ELR (cell line): ENCODE measurements around the gene SECISBP2L.
A peak's percentile ranks its signal among the peaks of the same experiment; 100 is the strongest.

ENCODE experiments used
- DNase-seq: peaks from one replicate; pipeline ENCODE4 v3.0.0-alpha.2; 2015; ENCODE audit warnings: low read depth

The SECISBP2L gene

DNA sequence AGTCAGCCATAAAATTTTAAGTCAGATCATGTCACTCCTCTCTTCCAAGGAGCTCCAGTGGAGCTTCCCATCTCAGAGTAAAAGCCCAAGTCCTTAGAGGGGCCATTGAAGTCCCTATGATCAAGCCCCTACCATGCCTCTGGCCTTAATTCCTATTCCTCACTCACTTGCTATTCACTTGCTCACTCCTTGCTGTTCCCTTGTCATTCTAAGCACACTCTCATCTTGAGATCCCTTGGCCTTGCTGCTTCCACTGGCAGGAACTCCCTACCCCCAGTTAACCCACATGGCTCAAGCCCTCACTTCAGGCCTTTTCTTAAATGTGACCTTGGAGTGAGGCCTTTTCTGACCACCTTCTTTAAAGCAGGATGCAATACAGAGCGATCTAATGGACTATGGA is 12.3 kb upstream of the SECISBP2L start:
- no peak for DNase-seq

DNA sequence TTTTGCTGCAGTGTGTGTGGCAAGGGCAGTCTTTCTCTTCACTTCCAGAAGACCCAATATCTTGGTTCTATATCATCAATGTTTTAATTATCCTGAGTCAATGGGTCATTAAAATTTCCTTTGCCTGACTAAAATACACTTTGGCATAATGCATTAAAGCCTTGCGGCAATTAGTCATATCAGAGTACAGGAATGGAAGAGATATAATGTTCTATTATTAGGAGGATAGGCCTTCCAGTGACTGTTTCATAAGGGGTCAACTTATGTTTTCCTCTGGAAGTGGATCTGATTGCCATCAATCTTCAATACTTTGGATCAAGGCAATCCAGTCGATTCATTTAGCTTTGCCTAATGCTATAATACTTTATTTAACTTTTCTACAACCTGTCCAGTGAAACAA is 9.4 kb upstream of the SECISBP2L start:
- no peak for DNase-seq

DNA sequence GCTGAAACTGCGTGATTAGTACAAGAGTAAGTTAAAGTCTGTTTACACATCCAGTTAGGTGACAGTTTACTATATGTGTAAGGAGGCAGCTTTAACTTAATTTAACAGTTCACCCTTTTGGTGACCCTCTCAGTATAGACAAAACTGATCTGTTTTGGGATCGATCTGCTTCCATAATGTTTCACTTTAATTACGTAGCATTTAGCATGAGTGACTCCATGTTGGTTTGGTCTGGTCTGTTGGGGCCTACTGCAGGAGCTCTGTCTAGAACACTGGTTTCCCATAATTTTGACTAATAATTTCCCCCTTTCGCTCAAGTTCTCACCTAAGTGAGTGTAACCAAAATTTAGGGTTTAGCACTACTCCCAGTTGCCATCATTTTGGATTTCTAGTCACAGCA is 6.4 kb upstream of the SECISBP2L start:
- DNase-seq = no peak

DNA sequence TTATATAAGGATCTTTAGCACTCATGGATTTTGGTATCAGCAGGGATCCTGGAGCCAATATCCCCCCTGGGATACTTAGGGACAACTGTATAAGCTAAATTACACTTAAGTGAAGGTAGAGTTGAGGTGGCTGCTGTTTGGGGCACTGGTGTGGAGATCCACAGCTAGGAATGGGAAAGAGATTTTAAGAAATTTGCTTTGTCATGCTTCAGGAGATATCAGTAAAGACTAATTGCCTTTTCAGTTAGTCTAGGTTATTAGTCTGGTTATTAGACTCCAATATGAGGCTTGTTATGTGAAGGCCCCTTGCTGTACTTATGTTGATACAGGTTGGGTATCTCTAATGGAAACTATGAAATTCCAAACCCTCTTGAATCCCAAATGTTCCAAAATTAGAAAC is 1.2 kb upstream of the SECISBP2L start:
- DNase-seq = no peak

DNA sequence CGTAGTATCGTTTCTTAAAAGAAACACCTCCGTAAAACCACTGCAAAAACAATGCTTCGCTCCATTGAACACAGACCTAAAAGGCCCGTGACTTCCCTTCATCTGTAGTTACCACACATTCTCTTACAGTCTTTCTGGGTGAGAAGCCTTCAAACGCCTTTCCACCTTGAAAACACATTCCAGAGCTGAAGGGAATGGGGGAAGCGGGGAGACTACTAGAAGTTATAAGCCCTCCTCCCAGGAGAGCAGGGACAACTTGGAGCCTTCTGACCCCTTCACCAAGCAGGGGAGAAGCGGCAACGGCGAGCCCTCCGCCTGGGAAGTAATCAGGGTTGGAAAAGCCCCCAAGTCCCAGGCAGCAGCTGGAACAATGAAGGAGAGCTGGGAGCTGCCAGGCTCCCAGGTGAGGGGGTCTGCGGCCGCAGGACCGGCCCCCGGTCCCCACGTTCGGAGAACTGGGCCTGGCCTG is 461 bp downstream of the SECISBP2L start:
- peak; percentile 54 for DNase-seq

DNA sequence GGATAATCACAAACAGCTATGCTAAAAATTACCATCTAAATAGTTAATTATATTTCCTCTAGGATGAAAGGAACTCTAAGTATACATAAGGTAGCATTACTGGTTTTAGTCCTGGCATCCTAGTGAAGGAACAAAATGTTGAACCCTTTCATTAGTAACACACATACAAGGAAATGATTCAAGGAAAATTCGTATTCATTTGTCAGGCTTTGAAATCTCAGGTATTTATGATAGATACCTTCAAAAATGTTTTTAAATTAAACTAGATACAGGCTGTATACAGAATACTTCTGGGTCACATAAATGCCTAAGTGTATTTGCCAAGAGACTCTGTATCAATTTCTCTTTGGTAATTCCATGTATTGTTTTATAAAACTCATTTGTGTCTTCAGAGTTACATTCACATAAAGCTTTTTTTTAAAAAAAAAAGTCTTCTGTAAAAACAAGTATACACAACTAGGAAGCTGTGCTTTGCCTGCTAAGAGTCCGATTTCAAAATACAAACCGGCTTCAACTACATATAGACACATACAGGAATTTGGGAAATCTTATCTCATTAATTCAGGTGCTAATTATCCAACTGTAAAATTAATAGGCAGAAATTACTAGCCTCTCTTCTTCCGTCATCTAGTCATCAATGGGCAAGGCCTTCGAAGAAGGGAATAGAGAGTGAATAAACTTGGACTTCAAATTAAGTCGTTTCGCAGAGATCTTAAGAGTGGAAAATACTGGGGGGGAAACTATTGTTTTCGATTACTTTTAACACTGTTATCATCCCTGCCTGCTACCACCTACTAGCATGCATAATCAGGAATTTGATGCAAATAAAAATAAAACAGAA is 1.3 kb downstream of the SECISBP2L start:
- peak; percentile 23 for DNase-seq

DNA sequence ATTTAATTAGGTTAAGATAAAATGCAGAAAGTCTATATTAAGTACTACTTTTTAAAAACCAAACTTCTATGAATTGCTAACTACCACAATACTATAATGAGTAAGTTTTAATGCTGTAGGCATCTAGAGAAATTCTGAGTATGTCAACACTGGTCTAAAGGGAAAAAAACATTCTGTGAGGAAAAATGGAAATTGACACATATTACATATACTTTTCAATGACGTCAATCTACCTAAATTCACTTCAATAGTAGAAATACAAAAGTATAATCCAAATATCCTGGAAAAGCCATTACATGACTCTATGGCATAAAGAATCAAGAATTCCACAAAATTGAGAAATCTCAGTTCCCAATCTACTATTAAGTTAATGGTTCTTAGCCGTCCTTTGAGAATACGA is 2.2 kb downstream of the SECISBP2L start:
- DNase-seq = no peak

DNA sequence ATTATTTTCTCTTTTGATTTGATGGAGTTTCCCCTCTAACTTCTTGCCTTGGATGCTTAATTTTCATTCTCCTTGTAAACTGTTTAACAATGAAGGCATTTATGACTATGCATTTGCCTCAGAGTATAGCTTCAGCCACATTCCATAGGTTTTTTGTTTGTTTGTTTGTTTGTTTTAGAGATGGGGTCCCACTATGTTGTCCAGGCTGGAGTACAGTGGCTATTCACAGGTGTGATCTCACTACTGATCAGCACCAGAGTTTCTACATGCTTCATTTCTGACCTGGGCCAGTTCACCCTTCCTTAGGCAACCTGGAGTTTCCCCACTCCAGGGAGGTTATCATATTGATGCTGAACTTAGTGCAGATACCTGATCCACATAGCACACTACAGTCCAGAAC is 4.1 kb downstream of the SECISBP2L start:
- DNase-seq = no peak

DNA sequence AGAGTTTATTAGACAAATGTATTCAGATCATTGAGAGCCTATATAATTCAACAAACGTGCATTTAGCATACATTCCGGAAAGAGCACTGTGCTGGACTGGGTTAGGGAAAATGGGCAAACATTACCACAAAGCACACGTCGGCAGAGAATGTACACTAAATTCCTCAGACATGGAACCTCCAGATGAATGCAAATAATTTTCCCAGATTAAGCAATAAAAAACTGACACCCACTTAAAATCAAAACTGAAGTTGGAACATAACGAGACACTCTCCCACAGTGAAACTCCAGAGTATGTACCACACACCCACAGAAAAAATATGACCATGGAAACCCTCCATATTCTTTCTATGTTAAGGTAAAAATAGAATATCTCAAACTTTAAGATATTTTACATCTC is 4.8 kb downstream of the SECISBP2L start:
- no peak for DNase-seq

DNA sequence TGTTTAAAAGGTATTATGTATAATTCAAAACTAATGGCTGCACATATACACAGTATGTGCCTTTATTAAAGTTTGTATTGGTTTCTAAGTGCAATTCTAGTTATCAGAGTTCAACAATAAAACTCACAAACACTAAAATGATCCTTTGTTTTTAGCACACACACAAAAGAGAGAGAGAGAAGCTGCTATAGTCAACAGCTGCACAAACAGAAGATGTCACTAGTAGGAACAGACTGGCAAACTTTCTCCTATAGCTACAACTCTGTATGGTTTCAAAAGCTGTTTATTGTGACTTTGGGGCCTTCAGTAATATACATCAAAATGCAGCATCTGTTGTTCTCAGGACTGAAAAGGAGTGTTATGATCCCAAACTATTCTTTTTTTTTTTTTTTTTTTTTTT is 6.1 kb downstream of the SECISBP2L start:
- DNase-seq = no peak

DNA sequence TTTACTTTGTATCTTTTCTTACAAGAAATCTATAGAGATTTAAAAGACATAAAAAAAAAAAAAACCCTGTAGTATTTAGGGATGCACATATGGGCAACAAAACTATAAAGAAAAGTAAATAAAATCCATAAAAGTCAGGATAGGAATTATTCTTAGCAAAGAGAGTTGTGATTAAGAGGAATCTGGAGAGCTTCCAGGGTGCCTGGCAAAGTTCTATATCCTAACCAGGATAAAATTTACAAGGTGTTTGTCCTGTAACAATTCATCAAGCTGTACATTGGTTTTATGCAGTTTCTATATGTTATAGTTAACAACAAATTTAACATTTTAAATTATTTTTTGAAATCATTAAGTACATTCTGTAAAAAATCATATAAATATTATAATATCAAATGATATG is 7.9 kb downstream of the SECISBP2L start:
- peak; percentile 43 for DNase-seq

DNA sequence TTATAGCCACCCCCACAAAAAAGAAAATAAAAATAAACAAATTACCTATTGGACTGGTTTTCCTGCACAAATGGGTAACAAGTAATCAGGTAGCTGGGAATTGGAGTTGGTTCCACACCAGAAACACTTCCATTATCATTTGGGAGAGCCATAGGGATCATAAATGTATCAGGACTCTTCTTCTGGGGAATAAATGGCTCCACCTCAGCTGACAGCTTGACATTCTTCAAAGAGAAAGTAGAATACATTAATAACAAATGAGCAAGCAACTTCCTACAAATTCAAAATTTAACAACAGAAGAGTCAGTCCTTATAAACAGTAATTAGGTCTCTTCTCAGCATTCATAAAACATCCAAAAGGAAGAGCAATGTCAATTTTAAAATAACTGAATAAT is 8.7 kb downstream of the SECISBP2L start:
- peak; percentile 61 for DNase-seq

DNA sequence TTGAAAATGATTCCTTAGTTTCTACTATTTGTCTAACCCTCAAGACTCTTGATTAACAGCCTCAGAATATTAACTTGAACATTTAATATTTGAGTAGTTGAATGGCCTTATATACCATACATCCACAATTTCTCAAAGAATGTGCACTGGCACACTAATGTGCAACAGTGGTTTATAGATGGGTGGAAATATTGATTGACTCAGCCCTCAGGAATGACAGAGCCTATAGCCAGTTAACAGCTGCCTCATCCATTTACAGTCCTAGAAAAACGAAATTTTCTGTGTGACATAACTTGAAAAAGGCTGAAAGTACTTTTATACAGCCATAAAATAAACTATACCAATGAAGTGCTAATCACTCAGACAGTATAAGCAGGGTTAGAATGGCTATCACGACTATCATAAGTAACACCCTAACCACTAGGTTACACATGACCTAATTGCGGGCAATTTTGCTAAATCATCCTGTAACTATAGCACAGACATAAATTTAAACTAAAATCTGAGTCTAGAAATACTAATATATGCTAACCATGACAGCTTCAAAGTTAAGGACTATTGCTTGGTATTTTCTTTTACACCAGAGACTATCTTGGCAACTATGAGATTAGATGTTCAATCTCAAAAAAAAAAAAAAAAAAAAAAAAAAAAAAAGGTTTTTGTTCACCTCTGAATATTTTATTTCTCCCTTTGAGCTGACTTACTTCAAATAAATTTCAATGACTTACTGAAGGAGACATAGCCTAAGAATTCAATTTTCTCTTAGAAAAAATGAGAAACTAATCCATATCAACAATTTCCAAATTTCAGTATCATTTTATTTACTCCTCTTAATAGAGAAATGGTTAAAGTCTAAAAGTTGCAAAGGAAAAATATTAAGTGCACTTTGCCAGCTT is 9.3 kb downstream of the SECISBP2L start:
- peak; percentile 92 for DNase-seq

DNA sequence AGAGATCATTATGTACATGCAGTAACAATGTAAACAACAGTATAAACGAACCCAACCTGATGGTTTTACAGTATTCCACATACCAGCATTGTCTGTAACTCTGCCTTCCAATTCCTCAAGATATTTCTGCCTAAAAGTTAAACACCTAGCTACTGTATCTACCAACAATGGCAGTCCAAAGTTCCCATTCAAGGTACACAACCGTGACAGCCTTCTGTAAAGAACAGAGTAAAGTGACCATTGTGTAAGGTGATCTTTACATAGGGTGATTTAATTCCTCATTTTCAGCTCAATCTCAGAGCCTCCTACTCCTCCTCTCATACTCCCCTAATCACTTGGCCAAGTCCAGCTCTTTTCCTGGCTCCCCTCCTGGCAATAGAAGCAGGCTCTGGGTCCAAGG is 10.4 kb downstream of the SECISBP2L start:
- DNase-seq = no peak

DNA sequence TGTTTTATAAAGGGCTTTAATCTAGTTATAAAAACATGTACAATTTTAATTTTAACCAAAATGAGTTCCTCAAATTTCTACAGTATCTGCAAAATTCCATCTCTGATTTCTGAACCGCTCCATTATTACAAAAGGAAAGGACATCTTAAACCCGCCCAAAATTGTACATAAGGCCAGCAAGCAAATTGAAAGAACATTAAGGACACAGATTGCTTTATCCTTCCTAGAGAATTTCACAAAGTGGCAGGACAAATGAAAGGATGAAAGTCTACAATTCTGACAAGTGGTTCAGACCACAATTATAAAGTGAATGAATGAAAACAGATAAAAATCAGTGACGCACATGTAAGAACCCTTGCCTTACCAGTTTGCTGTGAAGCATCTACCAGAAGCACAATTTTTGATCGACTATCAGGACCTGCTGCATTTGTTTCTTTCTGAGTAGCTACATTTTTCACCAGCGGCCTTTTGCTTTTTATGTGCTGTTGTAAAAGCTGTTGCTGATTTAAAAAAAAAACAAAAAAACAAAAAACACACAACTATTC is 13.6 kb downstream of the SECISBP2L start:
- no peak for DNase-seq

DNA sequence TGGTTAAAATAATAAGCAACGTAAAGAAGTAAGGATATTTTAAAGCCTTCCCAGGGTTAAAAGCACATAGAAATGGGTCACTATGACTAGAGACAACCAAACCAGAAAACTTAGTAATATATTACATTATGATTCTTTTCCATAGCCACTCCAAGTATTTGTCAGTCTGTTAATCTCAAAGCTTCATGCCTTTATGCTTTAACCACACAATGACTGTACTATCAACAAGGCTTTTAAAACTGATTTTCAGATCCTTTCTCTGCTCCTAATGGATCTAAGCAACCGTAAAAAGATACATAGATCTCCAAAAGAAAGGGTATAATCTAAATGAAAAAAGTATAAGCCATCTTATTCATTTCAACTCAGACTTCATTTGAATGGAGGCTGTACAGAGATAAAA is 14.4 kb downstream of the SECISBP2L start:
- DNase-seq = no peak

DNA sequence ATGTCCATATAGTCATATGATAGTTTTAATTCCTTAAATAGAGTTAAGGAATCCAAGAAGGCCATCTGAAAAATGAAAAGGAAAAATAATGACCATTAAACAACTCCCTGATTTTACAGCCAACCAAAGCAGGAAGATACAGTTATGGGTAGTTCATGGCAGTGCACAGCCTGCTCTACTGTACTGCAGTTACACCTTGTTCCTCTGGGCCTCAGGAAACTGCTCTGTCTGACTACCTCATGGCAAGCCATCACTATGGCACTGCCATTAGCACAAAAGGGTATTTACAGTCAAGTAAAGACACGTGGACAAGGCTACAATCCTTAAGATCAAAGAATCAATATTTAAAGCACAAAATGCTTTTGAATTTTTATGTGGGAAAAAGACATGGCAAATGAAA is 19.5 kb downstream of the SECISBP2L start:
- DNase-seq = no peak

DNA sequence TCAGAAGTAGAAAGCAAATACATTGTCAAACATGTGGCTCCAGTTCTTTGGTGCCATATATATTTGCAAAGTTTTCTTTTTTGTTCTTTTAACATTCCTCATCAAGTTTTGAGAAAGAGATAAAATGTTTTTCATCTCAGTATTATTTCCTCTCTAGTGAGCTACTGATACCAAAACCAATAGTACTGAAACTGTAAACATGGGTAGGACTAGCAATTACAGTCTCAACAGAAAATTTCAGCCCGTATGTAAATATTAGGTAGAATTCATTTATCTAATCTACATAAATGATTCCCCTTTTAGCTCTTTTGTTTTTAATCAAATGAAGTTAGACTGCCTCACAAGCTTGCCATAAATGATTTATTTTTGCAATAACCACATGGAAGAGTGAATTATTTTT is 21.4 kb downstream of the SECISBP2L start:
- no peak for DNase-seq

DNA sequence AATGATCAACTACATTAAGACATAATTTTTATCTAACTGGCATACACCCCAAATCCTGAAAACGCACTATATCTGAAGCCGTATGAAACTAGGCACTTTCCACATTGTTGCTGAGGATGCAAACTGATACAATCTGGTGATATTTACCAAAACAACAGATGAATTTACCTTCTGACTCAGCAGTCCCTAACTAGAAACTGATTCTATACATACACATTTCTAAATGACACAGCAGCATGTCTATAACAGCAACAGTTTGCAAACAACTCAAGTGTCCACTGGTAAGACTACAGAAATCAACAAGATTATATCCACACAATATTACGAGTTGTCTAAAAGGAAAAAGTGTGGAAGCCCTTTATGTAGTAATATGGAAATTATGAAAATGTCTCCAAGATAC is 22.9 kb downstream of the SECISBP2L start:
- no peak for DNase-seq

DNA sequence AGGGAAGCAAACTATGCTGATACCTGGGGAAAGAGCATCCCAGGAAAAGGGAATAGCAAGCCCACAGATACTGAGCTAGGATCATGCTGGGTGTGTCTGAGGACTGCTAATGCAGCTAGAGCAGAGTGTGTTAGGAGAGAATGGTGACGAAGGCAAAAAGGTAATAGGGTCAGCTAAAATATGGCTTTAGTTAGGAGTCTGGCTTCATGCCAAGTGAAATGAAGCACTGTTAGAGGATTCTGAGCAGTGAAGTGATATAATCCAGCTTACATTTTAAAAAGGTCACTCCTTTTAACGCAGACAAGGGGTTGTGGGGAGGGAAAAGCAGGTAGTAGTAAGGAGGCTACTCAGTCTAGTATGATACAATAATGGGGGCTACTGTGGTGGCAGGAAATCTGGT is 30.4 kb downstream of the SECISBP2L start:
- DNase-seq = no peak

DNA sequence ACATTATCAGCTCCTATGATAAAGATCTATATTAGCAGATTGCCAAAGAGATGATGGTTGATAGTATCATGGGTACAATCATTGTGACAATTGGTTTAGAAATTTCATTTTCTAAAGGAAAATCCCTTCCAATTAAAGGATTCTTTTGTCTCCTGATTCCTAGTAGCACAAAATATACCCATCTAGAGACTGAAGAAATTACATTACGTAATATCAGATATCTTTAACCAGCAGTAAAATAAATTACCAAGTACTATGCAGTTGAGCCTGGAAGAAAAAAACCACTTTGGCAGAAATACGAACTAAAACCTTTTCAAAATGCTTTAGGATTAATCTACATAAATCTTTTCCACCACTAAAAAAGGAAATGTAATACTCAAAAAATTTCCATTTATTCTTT is 46.9 kb downstream of the SECISBP2L start:
- DNase-seq = no peak

DNA sequence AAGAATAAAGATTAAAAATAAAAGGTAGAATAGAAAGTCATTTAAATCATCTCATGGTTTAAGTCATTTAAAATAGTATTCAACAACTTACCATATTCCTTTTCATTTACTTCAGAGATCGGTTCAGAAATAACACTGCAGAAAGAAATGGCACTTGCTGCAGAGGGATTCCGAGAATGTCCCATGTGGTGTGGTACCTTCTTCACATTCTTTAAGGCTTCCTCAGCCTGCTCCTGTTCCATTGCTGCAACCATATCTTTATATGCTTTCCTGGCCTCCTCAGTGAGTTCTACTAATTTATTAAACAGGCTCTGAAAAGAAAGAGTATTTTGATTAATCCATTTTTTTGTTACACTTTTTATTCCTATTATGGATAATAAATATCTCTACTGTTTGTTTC is 50.0 kb downstream of the SECISBP2L start:
- no peak for DNase-seq

DNA sequence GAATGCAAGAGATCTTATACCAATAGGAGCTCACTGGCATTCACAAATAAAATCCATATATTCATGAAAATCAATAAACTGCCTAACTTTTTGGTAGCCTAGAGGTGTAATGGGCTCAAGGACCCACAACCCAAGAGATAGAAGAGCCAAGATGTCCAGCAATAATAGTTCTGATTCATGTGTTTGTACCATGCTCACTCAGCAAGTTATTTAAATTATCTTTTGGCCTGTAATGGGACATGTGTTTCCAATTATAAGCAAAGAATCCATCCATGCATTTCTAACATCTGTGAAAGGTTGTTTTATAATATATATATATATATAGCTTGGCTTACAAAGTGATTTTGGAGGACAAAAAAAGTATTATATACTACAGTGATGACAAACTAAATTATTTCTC is 52.9 kb downstream of the SECISBP2L start:
- no peak for DNase-seq
